Measurements from ENCODE around the gene MBIP.
"Not testable (repeated sequence)": the region's sequence is repeated elsewhere in the genome, so short reads cannot be mapped to it uniquely, and the experiment has no call there.

The MBIP gene

GRCh38 chr14:36320200-36320896 lies at the start of gene MBIP:
MBIP (minus strand) TSS chr14:36320637; CDS start chr14:36320588, 49 bp downstream.
- peak; percentile 80 to 83 for DNase-seq (ENCODE audit: low read depth in 2 of 2, low spot score in 1 of 2)

- no peak for DNase-seq (ENCODE audit: low read depth in 2 of 2, low spot score in 1 of 2)
These were observed 47.7 kb upstream of the MBIP start for GRCh38 chr14:36367985-36368774.

- no peak for DNase-seq (ENCODE audit: low read depth in 2 of 2, low spot score in 1 of 2)
These were observed 45.3 kb upstream of the MBIP start for GRCh38 chr14:36365766-36366165.

GRCh38 chr14:36363704-36364103 lies 43.3 kb upstream of the MBIP start:
- DNase-seq (ENCODE audit: low read depth in 2 of 2, low spot score in 1 of 2), result no peak

GRCh38 chr14:36362648-36363047 lies 42.2 kb upstream of the MBIP start:
- DNase-seq (ENCODE audit: low read depth in 2 of 2, low spot score in 1 of 2), result no peak

GRCh38 chr14:36361210-36361853 lies 40.9 kb upstream of the MBIP start:
- DNase-seq (ENCODE audit: low read depth in 2 of 2, low spot score in 1 of 2), result no peak

GRCh38 chr14:36356862-36357261 lies 36.4 kb upstream of the MBIP start:
- DNase-seq (ENCODE audit: low read depth in 2 of 2, low spot score in 1 of 2), result no peak

GRCh38 chr14:36346052-36346451 lies 25.6 kb upstream of the MBIP start:
- DNase-seq (ENCODE audit: low read depth in 2 of 2, low spot score in 1 of 2), result no peak

GRCh38 chr14:36344211-36344610 lies 23.8 kb upstream of the MBIP start:
- DNase-seq (ENCODE audit: low read depth in 2 of 2, low spot score in 1 of 2), result no peak

GRCh38 chr14:36341811-36342210 lies 21.4 kb upstream of the MBIP start:
- DNase-seq (ENCODE audit: low read depth in 2 of 2, low spot score in 1 of 2), result not testable (repeated sequence)

GRCh38 chr14:36340276-36340890 lies 19.9 kb upstream of the MBIP start:
- DNase-seq (ENCODE audit: low read depth in 2 of 2, low spot score in 1 of 2), result no peak

- no peak for DNase-seq (ENCODE audit: low read depth in 2 of 2, low spot score in 1 of 2)
These were observed 19.4 kb upstream of the MBIP start for GRCh38 chr14:36339816-36340215.

- DNase-seq (ENCODE audit: low read depth in 2 of 2, low spot score in 1 of 2), result no peak
These were observed 12.7 kb upstream of the MBIP start for GRCh38 chr14:36333119-36333518.

- not testable (repeated sequence) for DNase-seq (ENCODE audit: low read depth in 2 of 2, low spot score in 1 of 2)
These were observed 7.1 kb upstream of the MBIP start for GRCh38 chr14:36327573-36327972.

GRCh38 chr14:36325853-36326252 lies 5.4 kb upstream of the MBIP start:
- no peak for DNase-seq (ENCODE audit: low read depth in 2 of 2, low spot score in 1 of 2)

- no peak for DNase-seq (ENCODE audit: low read depth in 2 of 2, low spot score in 1 of 2)
These were observed 4.5 kb upstream of the MBIP start for GRCh38 chr14:36324897-36325296.

- DNase-seq (ENCODE audit: low read depth in 2 of 2, low spot score in 1 of 2), result no peak
These were observed 502 bp upstream of the MBIP start for GRCh38 chr14:36320897-36321381.

- no peak for DNase-seq (ENCODE audit: low read depth in 2 of 2, low spot score in 1 of 2)
These were observed 588 bp downstream of the MBIP start for GRCh38 chr14:36319899-36320199.

- DNase-seq (ENCODE audit: low read depth in 2 of 2, low spot score in 1 of 2), result no peak
These were observed 2.8 kb downstream of the MBIP start for GRCh38 chr14:36317650-36318049.

GRCh38 chr14:36316131-36316530 lies 4.3 kb downstream of the MBIP start:
- DNase-seq (ENCODE audit: low read depth in 2 of 2, low spot score in 1 of 2), result no peak

GRCh38 chr14:36315159-36315853 lies 5.1 kb downstream of the MBIP start:
- no peak for DNase-seq (ENCODE audit: low read depth in 2 of 2, low spot score in 1 of 2)
